ENCODE measurements around the gene RNPEPL1.

GRCh38 chr2:240626531-240627300 is 58.4 kb downstream of the RNPEPL1 start:
- TF ChIP-seq CTCF (IDR thresholded peaks at IDR 0.05) (no peak), POLR2A (IDR thresholded peaks at IDR 0.05) (no peak)

Measured in lower leg skin (tissue), 3 donors.